Measurements from ENCODE around the gene GLRA3. TPM values are rescaled to one million over a fixed set of nuclear protein-coding genes. Genes with fewer than 3 reads are reported as not detected.

The GLRA3 gene
- total and polyA plus RNA-seq, 10 of the 15 experiments (the other 5 are each of a cell fraction or from before 2014, with no cell fraction given) = not detected

DNA sequence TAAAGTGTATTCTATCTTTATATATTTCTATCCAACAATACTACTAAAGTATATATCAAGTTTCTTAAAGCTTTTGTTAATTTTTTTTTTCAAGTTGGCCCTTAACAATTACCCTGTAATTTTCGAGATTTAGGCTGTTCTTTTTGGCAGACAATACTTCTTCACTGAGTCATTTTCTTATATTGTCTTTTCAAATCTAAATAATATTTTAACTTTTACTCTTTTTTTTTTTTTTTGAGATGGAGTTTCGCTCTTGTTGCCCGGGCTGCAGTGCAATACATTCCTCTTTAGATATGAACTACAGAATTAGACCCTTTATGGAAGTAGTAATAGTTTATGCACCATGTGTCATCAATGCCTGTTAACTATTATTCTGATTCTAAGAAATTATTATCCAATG, 120.7 kb downstream of the GLRA3 start:
- Histone ChIP-seq H3K9me3 (replicated peaks; ENCODE audit: control insufficient read depth, insufficient read depth, low read length) (no peaks in the 10 kb centered on the region), H3K4me1 (ENCODE audit: control insufficient read depth, insufficient read depth, low read length) (no peaks in the 10 kb centered on the region), H3K36me3 (ENCODE audit: control insufficient read depth in 2 of 2, insufficient read depth in 2 of 2, low read length in 1 of 2) (no peaks in the 10 kb centered on the region), H2AFZ (ENCODE audit: control insufficient read depth, low read depth, low read length) (no peak overlapping the region), H4K20me1 (ENCODE audit: control insufficient read depth, insufficient read depth) (no peaks in the 10 kb centered on the region), H3K9ac (ENCODE audit: control insufficient read depth, insufficient read depth, low read length) (no peak overlapping the region), H3K27ac (ENCODE audit: control insufficient read depth, insufficient read depth) (no peak overlapping the region), H3K4me2 (ENCODE audit: control insufficient read depth, insufficient read depth) (no peak overlapping the region), H3K27me3 (replicated peaks in 1 of 2; ENCODE audit: control insufficient read depth in 2 of 2, insufficient read depth in 2 of 2, low read length in 1 of 2) (0 out of 4 replicates have a peak, but pooled peaks cover 0 to under 1% of the 10 kb centered on the region in 2 experiments), H3K4me3 (no peak overlapping the region), H3K79me2 (ENCODE audit: control insufficient read depth, insufficient read depth, low read length) (no peaks in the 10 kb centered on the region)
- intact Hi-C loops (cut with micrococcal nuclease; ENCODE audit: unreplicated experiment) = no loop called here
- no TSS peak for BruUV-seq (replicated peaks)
- FAIRE-seq (no peak), DNase-seq (ENCODE audit: low read depth, low spot score) (no peak), ATAC-seq (no peak)
- SMC1A ChIA-PET (ENCODE audit: uncharacterized antibody, unreplicated experiment) = interaction anchor here (0.8 kb wide), 1 partner anchor 265 kb away, joined by 3 read pairs; no protein-coding TSS in a partner anchor
- RAD21 ChIA-PET (ENCODE audit: unreplicated experiment) = interaction anchor here (0.7 kb wide), 1 partner anchor 101 kb away, joined by 3 read pairs; no protein-coding TSS in a partner anchor
- TF ChIP-seq HDGF (IDR thresholded peaks at IDR 0.05) = no peak
- 0% methylated on average over 2 of the region's 3 CpGs for WGBS (ENCODE audit: insufficient coverage, insufficient replicate concordance, low lambda C conversion rate, missing lambda C conversion rate)
- CTCF ChIA-PET = interaction anchor here (1.2 kb wide), 1 partner anchor 22 kb away, joined by 3 read pairs; no protein-coding TSS in a partner anchor
- POLR2A ChIA-PET = no interaction called here
- in situ Hi-C loops (cut with MboI) = no loop called here

DNA sequence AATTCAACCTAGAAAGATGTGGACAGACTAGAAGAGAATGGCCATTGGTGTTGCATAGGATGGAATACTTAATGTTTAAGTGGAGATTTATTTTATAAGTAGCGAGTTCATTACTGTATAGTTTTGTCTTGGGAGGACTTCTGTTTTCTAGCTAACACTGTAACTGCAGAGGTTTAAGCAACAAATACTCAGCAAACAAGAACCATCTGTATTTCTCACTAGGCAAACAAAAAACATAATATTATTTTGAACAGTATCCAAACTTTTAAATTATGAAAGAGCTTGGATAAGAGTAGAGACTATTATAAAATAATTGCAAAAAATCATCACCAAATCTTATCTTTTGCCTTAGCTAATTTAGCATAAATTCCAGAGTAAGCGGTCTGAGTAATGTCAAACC, 121.1 kb downstream of the GLRA3 start:
- Histone ChIP-seq H3K9me3 (replicated peaks; ENCODE audit: control insufficient read depth, insufficient read depth, low read length) (no peaks in the 10 kb centered on the region), H3K4me2 (ENCODE audit: control insufficient read depth, insufficient read depth) (no peak overlapping the region), H2AFZ (ENCODE audit: control insufficient read depth, low read depth, low read length) (no peak overlapping the region), H3K79me2 (ENCODE audit: control insufficient read depth, insufficient read depth, low read length) (no peaks in the 10 kb centered on the region), H3K27me3 (replicated peaks in 1 of 2; ENCODE audit: control insufficient read depth in 2 of 2, insufficient read depth in 2 of 2, low read length in 1 of 2) (no peaks in the 10 kb centered on the region), H3K27ac (ENCODE audit: control insufficient read depth, insufficient read depth) (no peak overlapping the region), H3K4me3 (no peak overlapping the region), H3K36me3 (ENCODE audit: control insufficient read depth in 2 of 2, insufficient read depth in 2 of 2, low read length in 1 of 2) (no peaks in the 10 kb centered on the region), H4K20me1 (ENCODE audit: control insufficient read depth, insufficient read depth) (no peaks in the 10 kb centered on the region), H3K9ac (ENCODE audit: control insufficient read depth, insufficient read depth, low read length) (no peak overlapping the region), H3K4me1 (ENCODE audit: control insufficient read depth, insufficient read depth, low read length) (no peaks in the 10 kb centered on the region)
- in situ Hi-C loops (cut with MboI) = no loop called here
- FAIRE-seq = no peak
- ChIA-PET RAD21 (ENCODE audit: unreplicated experiment) (interaction anchor here (0.7 kb wide), 1 partner anchor 101 kb away, joined by 3 read pairs; no protein-coding TSS in a partner anchor), CTCF (interaction anchor here (0.6 to 1.2 kb wide), 3 partner anchors 21 to 266 kb away, joined by 3 to 4 read pairs (median 3); no protein-coding TSS in a partner anchor), SMC1A (ENCODE audit: uncharacterized antibody, unreplicated experiment) (no interaction called here), POLR2A (no interaction called here)
- intact Hi-C loops (cut with micrococcal nuclease; ENCODE audit: unreplicated experiment) = no loop called here
- WGBS (ENCODE audit: insufficient coverage, insufficient replicate concordance, low lambda C conversion rate, missing lambda C conversion rate) = 41% methylated on average over 2 of the region's 2 CpGs
- ATAC-seq = no peak
- BruUV-seq (replicated peaks) = no TSS peak
- no peak for DNase-seq (ENCODE audit: low read depth, low spot score)
- no peak for TF ChIP-seq IRF4 (IDR thresholded peaks at IDR 0.05; ENCODE audit: low read depth, low read length)
- TF ChIP-seq, protein P1, sequence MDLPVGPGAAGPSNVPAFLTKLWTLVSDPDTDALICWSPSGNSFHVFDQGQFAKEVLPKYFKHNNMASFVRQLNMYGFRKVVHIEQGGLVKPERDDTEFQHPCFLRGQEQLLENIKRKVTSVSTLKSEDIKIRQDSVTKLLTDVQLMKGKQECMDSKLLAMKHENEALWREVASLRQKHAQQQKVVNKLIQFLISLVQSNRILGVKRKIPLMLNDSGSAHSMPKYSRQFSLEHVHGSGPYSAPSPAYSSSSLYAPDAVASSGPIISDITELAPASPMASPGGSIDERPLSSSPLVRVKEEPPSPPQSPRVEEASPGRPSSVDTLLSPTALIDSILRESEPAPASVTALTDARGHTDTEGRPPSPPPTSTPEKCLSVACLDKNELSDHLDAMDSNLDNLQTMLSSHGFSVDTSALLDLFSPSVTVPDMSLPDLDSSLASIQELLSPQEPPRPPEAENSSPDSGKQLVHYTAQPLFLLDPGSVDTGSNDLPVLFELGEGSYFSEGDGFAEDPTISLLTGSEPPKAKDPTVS (IDR thresholded peaks at IDR 0.05; ENCODE audit: low read depth, low read length) = no peak
- TF ChIP-seq FOXM1 (IDR thresholded peaks at IDR 0.05; ENCODE audit: low read depth, low read length) = no peak
- TF ChIP-seq CHD1 (IDR thresholded peaks at IDR 0.05; ENCODE audit: low read depth, low read length) = no peak
- no peak for TF ChIP-seq POU2F2 (IDR thresholded peaks at IDR 0.05; ENCODE audit: borderline replicate concordance, low read depth, low read length)
- TF ChIP-seq, protein P2, sequence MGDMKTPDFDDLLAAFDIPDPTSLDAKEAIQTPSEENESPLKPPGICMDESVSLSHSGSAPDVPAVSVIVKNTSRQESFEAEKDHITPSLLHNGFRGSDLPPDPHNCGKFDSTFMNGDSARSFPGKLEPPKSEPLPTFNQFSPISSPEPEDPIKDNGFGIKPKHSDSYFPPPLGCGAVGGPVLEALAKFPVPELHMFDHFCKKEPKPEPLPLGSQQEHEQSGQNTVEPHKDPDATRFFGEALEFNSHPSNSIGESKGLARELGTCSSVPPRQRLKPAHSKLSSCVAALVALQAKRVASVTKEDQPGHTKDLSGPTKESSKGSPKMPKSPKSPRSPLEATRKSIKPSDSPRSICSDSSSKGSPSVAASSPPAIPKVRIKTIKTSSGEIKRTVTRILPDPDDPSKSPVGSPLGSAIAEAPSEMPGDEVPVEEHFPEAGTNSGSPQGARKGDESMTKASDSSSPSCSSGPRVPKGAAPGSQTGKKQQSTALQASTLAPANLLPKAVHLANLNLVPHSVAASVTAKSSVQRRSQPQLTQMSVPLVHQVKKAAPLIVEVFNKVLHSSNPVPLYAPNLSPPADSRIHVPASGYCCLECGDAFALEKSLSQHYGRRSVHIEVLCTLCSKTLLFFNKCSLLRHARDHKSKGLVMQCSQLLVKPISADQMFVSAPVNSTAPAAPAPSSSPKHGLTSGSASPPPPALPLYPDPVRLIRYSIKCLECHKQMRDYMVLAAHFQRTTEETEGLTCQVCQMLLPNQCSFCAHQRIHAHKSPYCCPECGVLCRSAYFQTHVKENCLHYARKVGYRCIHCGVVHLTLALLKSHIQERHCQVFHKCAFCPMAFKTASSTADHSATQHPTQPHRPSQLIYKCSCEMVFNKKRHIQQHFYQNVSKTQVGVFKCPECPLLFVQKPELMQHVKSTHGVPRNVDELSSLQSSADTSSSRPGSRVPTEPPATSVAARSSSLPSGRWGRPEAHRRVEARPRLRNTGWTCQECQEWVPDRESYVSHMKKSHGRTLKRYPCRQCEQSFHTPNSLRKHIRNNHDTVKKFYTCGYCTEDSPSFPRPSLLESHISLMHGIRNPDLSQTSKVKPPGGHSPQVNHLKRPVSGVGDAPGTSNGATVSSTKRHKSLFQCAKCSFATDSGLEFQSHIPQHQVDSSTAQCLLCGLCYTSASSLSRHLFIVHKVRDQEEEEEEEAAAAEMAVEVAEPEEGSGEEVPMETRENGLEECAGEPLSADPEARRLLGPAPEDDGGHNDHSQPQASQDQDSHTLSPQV (IDR thresholded peaks at IDR 0.05) = no peak
- no peak for TF ChIP-seq EZH2 (IDR thresholded peaks at IDR 0.05; ENCODE audit: borderline replicate concordance, control insufficient read depth, low read depth, low read length)
- TF ChIP-seq MTA2 (IDR thresholded peaks at IDR 0.05; ENCODE audit: low read depth) = no peak
- TF ChIP-seq STAT3 (IDR thresholded peaks at IDR 0.05; ENCODE audit: low read depth, low read length) = no peak
- TF ChIP-seq, protein P3, sequence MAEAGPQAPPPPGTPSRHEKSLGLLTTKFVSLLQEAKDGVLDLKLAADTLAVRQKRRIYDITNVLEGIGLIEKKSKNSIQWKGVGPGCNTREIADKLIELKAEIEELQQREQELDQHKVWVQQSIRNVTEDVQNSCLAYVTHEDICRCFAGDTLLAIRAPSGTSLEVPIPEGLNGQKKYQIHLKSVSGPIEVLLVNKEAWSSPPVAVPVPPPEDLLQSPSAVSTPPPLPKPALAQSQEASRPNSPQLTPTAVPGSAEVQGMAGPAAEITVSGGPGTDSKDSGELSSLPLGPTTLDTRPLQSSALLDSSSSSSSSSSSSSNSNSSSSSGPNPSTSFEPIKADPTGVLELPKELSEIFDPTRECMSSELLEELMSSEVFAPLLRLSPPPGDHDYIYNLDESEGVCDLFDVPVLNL (IDR thresholded peaks at IDR 0.05; ENCODE audit: low read depth, low read length) = no peak
